Measurements from ENCODE around the gene KCNQ2. TPM values are rescaled to one million over a fixed set of nuclear protein-coding genes. Genes with fewer than 3 reads are reported as not detected.

The KCNQ2 gene
- total RNA-seq, 1 experiment from 2014 or later, result 0.38 TPM

- intact Hi-C loops (cut with micrococcal nuclease; ENCODE audit: unreplicated experiment), result no loop called here
- peaks cover 5% of the 10 kb centered on the region for H3K36me3 Mint-ChIP-seq (ENCODE audit: insufficient read depth, unreplicated experiment)
- H3K4me3 Mint-ChIP-seq (ENCODE audit: low read depth, unreplicated experiment), result no peak overlapping the region
- no TSS peak for BruUV-seq (replicated peaks)
- CTCF ChIA-PET, result interaction anchor here (0.6 kb wide), 1 partner anchor 179 kb away, joined by 4 read pairs; no protein-coding TSS in a partner anchor
- no peaks in the 10 kb centered on the region for H3K9me3 Mint-ChIP-seq (ENCODE audit: low read depth, unreplicated experiment)
- H3K4me1 Mint-ChIP-seq (ENCODE audit: low read depth, unreplicated experiment), result no peaks in the 10 kb centered on the region
- no peak overlapping the region for H3K27ac Mint-ChIP-seq (ENCODE audit: unreplicated experiment)
- no peak for DNase-seq
- H3K27me3 Mint-ChIP-seq (ENCODE audit: unreplicated experiment), result peaks cover 90% of the 10 kb centered on the region
- TF ChIP-seq, protein P1, sequence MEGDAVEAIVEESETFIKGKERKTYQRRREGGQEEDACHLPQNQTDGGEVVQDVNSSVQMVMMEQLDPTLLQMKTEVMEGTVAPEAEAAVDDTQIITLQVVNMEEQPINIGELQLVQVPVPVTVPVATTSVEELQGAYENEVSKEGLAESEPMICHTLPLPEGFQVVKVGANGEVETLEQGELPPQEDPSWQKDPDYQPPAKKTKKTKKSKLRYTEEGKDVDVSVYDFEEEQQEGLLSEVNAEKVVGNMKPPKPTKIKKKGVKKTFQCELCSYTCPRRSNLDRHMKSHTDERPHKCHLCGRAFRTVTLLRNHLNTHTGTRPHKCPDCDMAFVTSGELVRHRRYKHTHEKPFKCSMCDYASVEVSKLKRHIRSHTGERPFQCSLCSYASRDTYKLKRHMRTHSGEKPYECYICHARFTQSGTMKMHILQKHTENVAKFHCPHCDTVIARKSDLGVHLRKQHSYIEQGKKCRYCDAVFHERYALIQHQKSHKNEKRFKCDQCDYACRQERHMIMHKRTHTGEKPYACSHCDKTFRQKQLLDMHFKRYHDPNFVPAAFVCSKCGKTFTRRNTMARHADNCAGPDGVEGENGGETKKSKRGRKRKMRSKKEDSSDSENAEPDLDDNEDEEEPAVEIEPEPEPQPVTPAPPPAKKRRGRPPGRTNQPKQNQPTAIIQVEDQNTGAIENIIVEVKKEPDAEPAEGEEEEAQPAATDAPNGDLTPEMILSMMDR (IDR thresholded peaks at IDR 0.05; ENCODE audit: unreplicated experiment), result no peak
Measured at GRCh38 chr20:63363013-63363957, 109.2 kb downstream of the KCNQ2 start.

DNA sequence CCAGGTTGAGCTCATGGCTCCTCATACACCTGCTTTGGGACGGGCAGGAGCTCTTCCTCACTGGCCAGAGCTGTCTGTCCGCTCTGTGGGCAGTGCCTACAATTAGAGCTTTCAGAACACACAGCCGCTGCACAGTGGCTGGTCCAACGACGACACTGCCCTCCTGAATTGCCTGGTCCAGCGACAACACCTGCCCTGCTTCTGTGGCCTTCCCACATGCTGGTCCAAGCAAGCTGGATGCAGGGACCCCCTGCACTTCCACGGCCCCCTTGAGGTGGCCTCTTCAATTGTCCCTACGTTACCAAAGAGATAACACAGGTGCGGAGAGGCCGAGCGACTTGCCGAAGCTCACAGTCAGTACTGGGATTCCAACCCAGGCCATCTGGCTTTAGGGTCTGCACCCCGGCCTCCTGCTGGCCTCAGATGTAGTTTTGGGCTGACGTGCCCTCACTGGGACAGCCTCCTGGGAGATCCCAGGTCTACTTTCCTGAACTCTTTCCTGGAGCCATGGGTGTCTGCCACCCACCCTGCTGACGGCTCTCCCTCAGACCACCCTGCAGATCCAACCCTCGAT lies 109.9 kb downstream of the KCNQ2 start:
- peaks cover 5% of the 10 kb centered on the region for H3K36me3 Mint-ChIP-seq (ENCODE audit: insufficient read depth, unreplicated experiment)
- H3K9me3 Mint-ChIP-seq (ENCODE audit: low read depth, unreplicated experiment), result no peaks in the 10 kb centered on the region
- peaks cover 90% of the 10 kb centered on the region for H3K27me3 Mint-ChIP-seq (ENCODE audit: unreplicated experiment)
- CTCF ChIA-PET, result interaction anchor here (0.6 kb wide), 1 partner anchor 130 kb away, joined by 3 read pairs; no protein-coding TSS in a partner anchor
- DNase-seq, result no peak
- H3K4me1 Mint-ChIP-seq (ENCODE audit: low read depth, unreplicated experiment), result no peaks in the 10 kb centered on the region
- no peak overlapping the region for H3K27ac Mint-ChIP-seq (ENCODE audit: unreplicated experiment)
- no TSS peak for BruUV-seq (replicated peaks)
- intact Hi-C loops (cut with micrococcal nuclease; ENCODE audit: unreplicated experiment), result no loop called here
- TF ChIP-seq, protein P1 (IDR thresholded peaks at IDR 0.05; ENCODE audit: unreplicated experiment), result no peak
- H3K4me3 Mint-ChIP-seq (ENCODE audit: low read depth, unreplicated experiment), result no peak overlapping the region

DNA sequence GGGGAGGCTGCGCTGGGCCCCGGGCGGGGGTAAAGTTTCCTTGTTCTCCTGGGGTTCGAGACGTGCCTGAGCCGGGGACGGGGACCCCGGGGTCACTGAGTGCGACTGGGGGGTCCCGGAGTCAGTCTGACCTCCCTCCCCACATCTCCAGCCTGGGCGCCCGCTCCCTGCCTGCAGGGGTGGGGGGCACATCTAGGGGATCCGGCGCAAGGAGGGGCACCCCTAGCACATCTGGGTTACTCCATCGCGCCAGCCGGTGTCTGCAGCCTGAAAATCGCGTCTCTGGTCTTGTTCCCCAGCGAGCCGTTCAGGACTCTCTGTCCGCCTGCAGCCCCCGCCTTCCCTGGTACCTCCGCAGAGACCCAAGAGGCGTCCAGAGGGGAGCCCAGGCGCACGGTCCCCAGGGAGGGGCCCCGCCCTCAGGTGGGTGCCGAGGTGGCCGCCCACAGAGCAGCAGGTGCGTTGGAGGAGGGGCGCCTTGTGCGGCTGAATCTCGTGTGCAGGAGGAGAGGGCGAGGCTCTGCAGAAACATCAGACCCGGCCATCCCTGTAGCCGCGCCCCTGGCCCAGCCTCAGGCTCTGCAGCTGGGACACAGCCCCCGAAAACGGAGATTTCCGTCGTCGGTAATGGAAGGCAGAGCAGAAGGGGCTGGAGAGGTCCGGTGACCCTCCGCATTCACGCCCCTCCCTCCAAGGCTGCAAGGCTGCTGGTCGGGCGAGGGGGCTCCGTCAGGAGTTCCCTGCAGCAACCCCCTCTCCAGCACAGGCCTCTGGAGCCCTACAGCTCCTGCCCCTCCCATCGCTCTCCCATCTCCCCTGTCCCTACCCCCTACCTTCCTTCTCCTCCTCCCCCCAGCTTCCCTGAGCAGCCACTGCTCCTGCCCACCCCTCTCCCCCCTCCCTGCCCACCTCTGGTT lies 110.7 kb downstream of the KCNQ2 start:
- TF ChIP-seq, protein P1 (IDR thresholded peaks at IDR 0.05; ENCODE audit: unreplicated experiment), result no peak
- Mint-ChIP-seq H3K27ac (ENCODE audit: unreplicated experiment) (no peak overlapping the region), H3K4me3 (ENCODE audit: low read depth, unreplicated experiment) (no peak overlapping the region), H3K9me3 (ENCODE audit: low read depth, unreplicated experiment) (no peaks in the 10 kb centered on the region), H3K4me1 (ENCODE audit: low read depth, unreplicated experiment) (no peaks in the 10 kb centered on the region), H3K36me3 (ENCODE audit: insufficient read depth, unreplicated experiment) (peaks cover 5% of the 10 kb centered on the region), H3K27me3 (ENCODE audit: unreplicated experiment) (peaks cover 87% of the 10 kb centered on the region)
- intact Hi-C loops (cut with micrococcal nuclease; ENCODE audit: unreplicated experiment), result no loop called here
- DNase-seq, result no peak
- no TSS peak for BruUV-seq (replicated peaks)
- CTCF ChIA-PET, result interaction anchor here (0.6 kb wide), 1 partner anchor 131 kb away, joined by 3 read pairs; no protein-coding TSS in a partner anchor
